K562 (cell line): ENCODE data around the gene USH1G. TPM values are rescaled to one million over a fixed set of nuclear protein-coding genes. Genes with fewer than 3 reads are reported as not detected.

Experiments
- ATF4 ChIP-seq: fragments of 450-650 bp; formaldehyde crosslinking; IDR thresholded peaks from 2 replicates; pipeline ENCODE4 v1.4.0; 2022; ENCODE audit warnings: mild to moderate bottlenecking, moderate library complexity
- BRD4 ChIP-seq: fragments of 200-600 bp; sonication (generic); IDR thresholded peaks from 2 replicates; pipeline ENCODE4 v1.6.1; 2017; ENCODE audit warnings: inconsistent platforms
- C11orf30 ChIP-seq: fragments of 450-650 bp; IDR thresholded peaks from 2 replicates; pipeline ENCODE4 v1.6.1; 2016; ENCODE audit warnings: low read depth, mild to moderate bottlenecking
- CBX5 ChIP-seq: IDR thresholded peaks from 2 replicates; pipeline ENCODE4 v1.6.1; 2014; ENCODE audit warnings: low read depth, borderline replicate concordance
- DACH1 ChIP-seq: fragments of 450-650 bp; IDR thresholded peaks from 2 replicates; pipeline ENCODE4 v1.6.1; 2018; ENCODE audit not compliant: partially characterized antibody
- EZH2 ChIP-seq: IDR thresholded peaks from 2 replicates; pipeline ENCODE4 v1.6.1; 2012; ENCODE audit warnings: low read depth, mild to moderate bottlenecking, inconsistent platforms, low read length, borderline replicate concordance
- GTF2E2 ChIP-seq: fragments of 200-800 bp; sonication (Bioruptor generic); IDR thresholded peaks from 2 replicates; pipeline ENCODE4 v1.6.1; 2016; ENCODE audit warnings: missing genetic modification characterization, missing compliant biosample characterization
- KAT8 ChIP-seq: fragments of 450-650 bp; IDR thresholded peaks from 2 replicates; pipeline ENCODE4 v1.6.1; 2016; ENCODE audit warnings: low read depth, mild to moderate bottlenecking
- MCM2 ChIP-seq: fragments of 450-650 bp; IDR thresholded peaks from 2 replicates; pipeline ENCODE4 v1.6.1; 2017; ENCODE audit warnings: low read depth, mild to moderate bottlenecking
- MYBL2 ChIP-seq, 2 experiments: fragments of 450-650 bp in 1 of 2; sonication (generic) in 1 of 2; formaldehyde crosslinking in 1 of 2; IDR thresholded peaks; 2 replicates each; pipeline versions ENCODE4 v1.6.1 to v1.8.1; 2017 to 2022; ENCODE audit warnings: borderline replicate concordance in 1 of 2, inconsistent platforms in 1 of 2, low read depth in 1 of 2, mild to moderate bottlenecking in 1 of 2, missing genetic modification reagents in 1 of 2, moderate library complexity in 1 of 2
- NCOA1 ChIP-seq: fragments of 450-650 bp; IDR thresholded peaks from 2 replicates; pipeline ENCODE4 v1.6.1; 2016; ENCODE audit warnings: low read depth
- NR2C2 ChIP-seq, 2 experiments: fragments of 200-800 bp in 1 of 2; sonication (Bioruptor generic) in 1 of 2; sonication (generic) in 1 of 2; formaldehyde crosslinking in 1 of 2; IDR thresholded peaks; 2 replicates each; pipeline versions ENCODE4 v1.6.1 to v1.8.0; 2016 to 2022; ENCODE audit warnings: mild to moderate bottlenecking in 1 of 2, missing compliant biosample characterization in 1 of 2, missing genetic modification characterization in 1 of 2, missing genetic modification reagents in 1 of 2
- OTX1 ChIP-seq: fragments of 450-650 bp; formaldehyde crosslinking; IDR thresholded peaks from 2 replicates; pipeline ENCODE4 v1.4.0; 2022; ENCODE audit warnings: mild to moderate bottlenecking
- POLR2AphosphoS2 ChIP-seq: IDR thresholded peaks from 2 replicates; pipeline ENCODE4 v1.6.1; 2012; ENCODE audit warnings: low read length, improper control_type of control experiment
- POLR2H ChIP-seq: IDR thresholded peaks from 2 replicates; pipeline ENCODE4 v1.6.1; 2016; ENCODE audit warnings: missing genetic modification characterization, low read depth, mild to moderate bottlenecking, control low read depth, missing compliant biosample characterization, moderate library complexity
- SMARCA5 ChIP-seq: fragments of 450-650 bp; IDR thresholded peaks from 2 replicates; pipeline ENCODE4 v1.6.1; 2016
- SMARCC2 ChIP-seq: fragments of 450-650 bp; IDR thresholded peaks from 2 replicates; pipeline ENCODE4 v1.6.1; 2017; ENCODE audit warnings: antibody characterized with exemption, moderate library complexity, mild to moderate bottlenecking, low read depth
- SRSF7 ChIP-seq: fragments of 200-400 bp; formaldehyde crosslinking; optimal IDR thresholded peaks from 2 replicates; pipeline ENCODE3; 2017; ENCODE audit warnings: mild to moderate bottlenecking, low read depth, low read length
- TCF15 ChIP-seq: fragments of 250-450 bp; sonication (Bioruptor Pico); IDR thresholded peaks from 2 replicates; pipeline ENCODE4 v1.8.0; 2022; ENCODE audit warnings: moderate library complexity, mild to moderate bottlenecking, inconsistent platforms
- YBX1 ChIP-seq: fragments of 450-650 bp; IDR thresholded peaks from 2 replicates; pipeline ENCODE4 v1.7.1; 2016; ENCODE audit warnings: mild to moderate bottlenecking
- ZNF124 ChIP-seq: sonication (generic); formaldehyde crosslinking; IDR thresholded peaks from 2 replicates; pipeline ENCODE4 v1.8.1; 2022; ENCODE audit warnings: missing genetic modification reagents
- ZNF316 ChIP-seq: fragments of 450-650 bp; IDR thresholded peaks from 2 replicates; pipeline ENCODE4 v1.6.1; 2016
- ZNF354B ChIP-seq: fragments of 250-450 bp; sonication (Bioruptor Pico); IDR thresholded peaks from 2 replicates; pipeline ENCODE4 v1.4.0; 2020
- ZNF384 ChIP-seq: IDR thresholded peaks from 2 replicates; pipeline ENCODE4 v1.6.1; 2012; ENCODE audit warnings: low read depth, low read length, improper control_type of control experiment
- ZNF512 ChIP-seq: IDR thresholded peaks from 2 replicates; pipeline ENCODE4 v1.6.1; 2016; ENCODE audit warnings: missing genetic modification characterization, missing compliant biosample characterization
- polyA plus RNA-seq, 8 experiments: library from polyadenylated mRNA; depleted of rRNA in 4 of 8; stranded (reverse) in 5 of 8; unstranded in 3 of 8; fragments of >200 nt; fragmentation: Nextera tagmentation in 2 of 8; fragmentation: Illumina TruSeq in 1 of 8; extraction: Ambion mirVana in 2 of 8; extraction: Trizol in 1 of 8; gene quantifications; 2 replicates each; pipeline versions ENCODE4 v1.2.1 to v1.2.3, GENCODE V29; 2011 to 2014; ENCODE audit warnings: inconsistent platforms in 1 of 8, missing spikeins in 1 of 8
- total RNA-seq, 7 experiments: library from RNA; depleted of rRNA in 6 of 7; stranded (reverse); fragments of >200 nt in 6 of 7; fragmentation: Illumina TruSeq in 2 of 7; extraction: Trizol in 2 of 7; gene quantifications; 2 replicates each; pipeline versions ENCODE4 v1.2.1 to v1.2.3, GENCODE V29; 2011 to 2021; ENCODE audit warnings: low replicate concordance in 1 of 7
- TF ChIP-seq, protein P1 (sequence below): fragments of 450-650 bp; IDR thresholded peaks from one replicate; pipeline ENCODE4 v1.6.1; 2018; ENCODE audit warnings: mild to moderate bottlenecking, moderate library complexity; ENCODE audit not compliant: partially characterized antibody

The USH1G gene
- total and polyA plus RNA-seq, 9 of the 15 experiments (the other 6 are each of a cell fraction or from before 2014, with no cell fraction given) = 0.22 to 1.00 (median 0.64) TPM; not detected in 2

DNA sequence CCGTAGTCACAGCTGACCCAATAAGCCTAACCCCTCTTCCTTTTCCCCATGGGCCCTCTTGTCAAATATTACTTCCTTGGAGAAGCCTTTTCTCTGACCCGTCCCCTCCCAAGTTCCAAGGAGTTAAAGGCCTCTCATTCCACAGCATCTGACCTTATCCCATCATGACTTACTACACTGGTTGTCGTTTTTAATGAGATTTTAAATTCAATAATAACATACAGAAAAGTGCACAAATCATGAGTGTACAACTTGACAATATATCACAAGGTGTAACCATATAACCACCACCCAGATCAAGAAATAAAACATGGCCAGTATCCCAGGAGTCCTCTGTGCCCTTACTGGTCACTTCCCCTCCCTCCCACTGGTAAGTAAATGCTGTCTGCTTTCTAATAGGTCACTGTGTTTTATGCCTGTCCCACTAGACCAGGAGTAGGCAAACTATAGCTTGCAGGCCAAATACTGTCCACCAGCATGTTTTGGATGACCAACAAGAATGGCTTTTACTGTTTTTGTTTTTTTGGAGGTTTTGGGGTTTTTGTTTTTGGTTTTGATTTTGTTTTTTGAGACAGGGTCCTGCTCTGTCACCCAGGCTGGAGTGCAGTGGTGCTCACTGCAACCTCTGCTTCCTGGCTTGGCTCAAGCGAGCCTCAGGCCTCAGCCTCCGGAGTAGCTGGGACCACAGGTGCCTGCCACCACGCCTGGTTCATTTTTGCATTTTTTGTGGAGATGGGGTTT, 49.0 kb downstream of the USH1G start (continued):
- TF ChIP-seq ATF4 (CRISPR knock-in tag) (no peak), ZNF354B (no peak), EZH2 (no peak), POLR2AphosphoS2 (no peak), ZNF512 (tag) (no peak), BRD4 (peak; percentile 13; the same call in 1 of the 2 replicates), SRSF7 (no peak), KAT8 (no peak), ZNF316 (no peak; the same call in 1 of the 2 replicates), POLR2H (tag) (0 out of 2 replicates have a peak, but pooled peaks have one; percentile 52), SMARCC2 (no peak), CBX5 (no peak), GTF2E2 (tag) (peak; percentile 18; the same call in 1 of the 2 replicates), C11orf30 (peak; percentile 43; the same call in 1 of the 2 replicates), YBX1 (no peak), ZNF384 (no peak), ZNF124 (no peak), TCF15 (CRISPR knock-in tag) (no peak), SMARCA5 (peak; percentile 15; the same call in 1 of the 2 replicates), NCOA1 (no peak), OTX1 (no peak), DACH1 (no peak), MYBL2 (IDR thresholded peaks at IDR 0.05; ENCODE audit: low read depth) (no peak), MYBL2 (CRISPR knock-in tag; IDR thresholded peaks at IDR 0.05; ENCODE audit: borderline replicate concordance) (no peak), MCM2 (no peak), NR2C2 (CRISPR knock-in tag; IDR thresholded peaks at IDR 0.05) (no peak), NR2C2 (tag; IDR thresholded peaks at IDR 0.05) (peak; percentile 43; the same call in 1 of the 2 replicates)
- TF ChIP-seq, protein P1, sequence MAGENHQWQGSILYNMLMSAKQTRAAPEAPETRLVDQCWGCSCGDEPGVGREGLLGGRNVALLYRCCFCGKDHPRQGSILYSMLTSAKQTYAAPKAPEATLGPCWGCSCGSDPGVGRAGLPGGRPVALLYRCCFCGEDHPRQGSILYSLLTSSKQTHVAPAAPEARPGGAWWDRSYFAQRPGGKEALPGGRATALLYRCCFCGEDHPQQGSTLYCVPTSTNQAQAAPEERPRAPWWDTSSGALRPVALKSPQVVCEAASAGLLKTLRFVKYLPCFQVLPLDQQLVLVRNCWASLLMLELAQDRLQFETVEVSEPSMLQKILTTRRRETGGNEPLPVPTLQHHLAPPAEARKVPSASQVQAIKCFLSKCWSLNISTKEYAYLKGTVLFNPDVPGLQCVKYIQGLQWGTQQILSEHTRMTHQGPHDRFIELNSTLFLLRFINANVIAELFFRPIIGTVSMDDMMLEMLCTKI = no peak
